ENCODE data around the gene PPP1R16B. TPM values are rescaled to one million over a fixed set of nuclear protein-coding genes. Genes with fewer than 3 reads are reported as not detected.
A peak's percentile ranks its signal among the peaks of the same experiment; 100 is the strongest.
"Not testable (repeated sequence)": the region's sequence is repeated elsewhere in the genome, so short reads cannot be mapped to it uniquely, and the experiment has no call there.

Gene PPP1R16B
- total RNA-seq, 2 donors from 2014 or later, result 77.2 to 79.5 TPM

DNA sequence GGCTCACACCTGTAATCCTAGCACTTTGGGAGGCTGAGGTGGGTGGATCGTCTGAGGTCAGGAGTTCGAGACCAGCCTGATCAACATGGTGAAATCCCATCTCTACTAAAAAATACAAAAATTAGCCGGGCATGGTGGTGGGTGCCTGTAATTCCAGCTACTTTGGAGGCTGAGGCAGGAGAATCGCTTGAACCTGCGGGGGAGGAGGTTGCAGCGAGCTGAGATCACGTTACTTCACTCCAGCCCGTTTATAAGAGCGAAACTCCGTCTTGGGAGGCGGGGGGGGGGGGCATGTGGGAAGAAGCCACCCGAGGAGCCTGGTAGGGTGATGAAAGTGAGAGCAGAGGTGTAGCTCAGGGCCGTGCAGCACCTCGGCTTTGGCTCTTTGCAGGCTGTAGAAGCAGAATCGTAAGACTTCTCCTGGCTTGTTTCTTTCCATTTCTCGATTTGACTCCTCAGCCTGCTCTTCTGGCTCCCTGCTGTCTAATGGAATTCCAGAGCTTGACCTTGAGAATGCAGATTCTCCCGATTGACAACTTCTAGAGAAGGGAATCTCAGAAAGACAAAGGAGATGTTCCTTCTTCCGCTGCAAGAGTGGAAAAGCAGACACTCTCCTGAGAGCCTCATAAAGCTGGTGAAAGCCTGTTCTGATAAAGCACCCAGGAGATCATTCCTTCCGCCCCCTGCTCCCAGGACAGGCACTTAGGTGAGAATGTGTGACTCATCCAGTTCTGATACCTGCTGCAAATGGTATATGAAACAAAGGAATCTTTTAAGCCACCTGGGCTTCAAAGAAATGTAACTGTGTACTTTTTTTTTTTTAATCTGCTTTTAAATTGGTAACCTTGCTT, 26.0 kb upstream of the PPP1R16B start:
- ATAC-seq (replicated peaks), result peak; percentile 58
- Mint-ChIP-seq H3K27ac (no peak overlapping the region), H3K27me3 (no peaks in the 10 kb centered on the region), H3K9me3 (no peaks in the 10 kb centered on the region), H3K4me1 (peaks cover 6% of the 10 kb centered on the region), H3K36me3 (ENCODE audit: low read depth) (peaks cover 17% of the 10 kb centered on the region), H3K4me3 (peak overlapping the region; percentile 27)

DNA sequence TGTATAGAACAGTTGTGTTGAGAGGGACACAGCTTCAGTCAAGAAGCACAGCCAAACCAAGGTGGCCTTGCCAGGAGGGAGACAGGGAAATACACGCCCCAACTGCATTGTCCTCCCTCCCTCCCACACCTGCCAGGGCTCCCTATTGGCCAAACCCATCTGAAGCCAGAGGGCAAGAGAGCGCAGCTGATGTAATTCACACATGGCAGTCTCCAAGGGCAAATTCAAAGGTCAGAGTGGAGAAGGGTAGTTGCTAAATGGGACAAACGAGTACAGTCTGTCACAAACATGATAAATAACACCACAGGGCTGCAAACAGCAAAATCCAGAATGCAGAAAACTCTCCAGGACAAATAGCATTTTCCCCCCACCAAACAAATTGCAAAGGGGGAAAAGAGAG, 23.2 kb upstream of the PPP1R16B start:
- Mint-ChIP-seq H3K4me3 (no peak overlapping the region), H3K27me3 (no peaks in the 10 kb centered on the region), H3K36me3 (ENCODE audit: low read depth) (no peaks in the 10 kb centered on the region), H3K27ac (no peak overlapping the region), H3K4me1 (peaks cover 6% of the 10 kb centered on the region), H3K9me3 (no peaks in the 10 kb centered on the region)
- no peak for ATAC-seq (replicated peaks)

DNA sequence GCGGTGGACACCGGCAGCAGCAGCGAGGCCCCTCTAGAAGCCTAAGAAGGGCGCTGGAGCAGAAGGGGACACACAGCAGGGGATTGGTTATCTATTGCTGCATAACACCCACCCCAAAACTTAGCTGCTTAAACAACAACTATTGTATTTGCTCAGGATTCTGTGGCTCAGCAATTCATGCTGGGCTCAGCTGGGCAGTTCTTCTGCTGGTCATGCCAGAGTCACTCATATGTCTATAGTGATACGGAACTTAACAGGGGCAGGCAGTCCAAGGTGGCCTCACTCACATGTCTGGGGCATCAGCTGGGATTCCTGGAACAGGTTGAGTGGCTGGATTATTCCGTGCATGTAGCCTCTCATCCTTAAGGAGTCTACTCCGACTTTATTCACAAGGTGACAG, 17.6 kb upstream of the PPP1R16B start:
- Mint-ChIP-seq H3K4me1 (peaks cover 9% of the 10 kb centered on the region), H3K9me3 (no peaks in the 10 kb centered on the region), H3K27me3 (no peaks in the 10 kb centered on the region), H3K36me3 (ENCODE audit: low read depth) (no peaks in the 10 kb centered on the region), H3K4me3 (no peak overlapping the region), H3K27ac (no peak overlapping the region)
- no peak for ATAC-seq (replicated peaks)

DNA sequence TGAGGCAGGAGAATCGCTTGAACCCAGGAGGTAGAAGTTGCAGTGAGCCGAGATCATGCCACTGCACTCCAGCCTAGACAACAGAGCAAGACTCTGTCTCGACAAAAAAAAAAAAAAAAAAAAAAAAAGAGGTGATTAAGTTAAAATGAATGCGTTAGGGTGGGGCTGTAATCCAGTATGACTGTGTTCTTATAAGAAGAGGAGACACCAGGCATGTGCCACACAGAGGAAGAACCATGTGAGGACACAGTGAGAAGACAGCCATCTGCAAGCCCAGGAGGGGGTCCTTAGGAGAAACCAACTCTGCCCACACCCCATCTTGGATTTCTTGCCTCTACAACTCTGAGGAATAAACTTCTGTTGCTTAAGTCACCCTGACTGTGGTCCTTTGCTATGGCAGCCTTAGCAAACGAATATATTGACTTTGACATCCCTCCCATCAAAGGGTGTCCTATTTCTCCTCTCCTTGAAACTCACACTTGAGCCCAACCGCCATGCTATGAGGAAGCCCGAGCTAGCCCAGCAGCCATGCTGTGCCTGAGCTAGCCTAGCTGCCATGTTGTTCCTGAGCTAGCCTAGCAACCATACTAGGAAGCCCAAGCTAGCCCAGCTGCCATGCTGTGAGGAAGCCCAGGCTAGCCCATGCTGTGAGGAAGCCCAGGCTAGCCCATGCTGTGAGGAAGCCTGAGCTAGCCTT, 15.8 kb upstream of the PPP1R16B start:
- H3K4me1 Mint-ChIP-seq, result peaks cover 9% of the 10 kb centered on the region
- ATAC-seq (replicated peaks), result no peak
- no peak overlapping the region for H3K4me3 Mint-ChIP-seq
- no peak overlapping the region for H3K27ac Mint-ChIP-seq
- H3K36me3 Mint-ChIP-seq (ENCODE audit: low read depth), result no peaks in the 10 kb centered on the region
- no peaks in the 10 kb centered on the region for H3K9me3 Mint-ChIP-seq
- H3K27me3 Mint-ChIP-seq, result no peaks in the 10 kb centered on the region

DNA sequence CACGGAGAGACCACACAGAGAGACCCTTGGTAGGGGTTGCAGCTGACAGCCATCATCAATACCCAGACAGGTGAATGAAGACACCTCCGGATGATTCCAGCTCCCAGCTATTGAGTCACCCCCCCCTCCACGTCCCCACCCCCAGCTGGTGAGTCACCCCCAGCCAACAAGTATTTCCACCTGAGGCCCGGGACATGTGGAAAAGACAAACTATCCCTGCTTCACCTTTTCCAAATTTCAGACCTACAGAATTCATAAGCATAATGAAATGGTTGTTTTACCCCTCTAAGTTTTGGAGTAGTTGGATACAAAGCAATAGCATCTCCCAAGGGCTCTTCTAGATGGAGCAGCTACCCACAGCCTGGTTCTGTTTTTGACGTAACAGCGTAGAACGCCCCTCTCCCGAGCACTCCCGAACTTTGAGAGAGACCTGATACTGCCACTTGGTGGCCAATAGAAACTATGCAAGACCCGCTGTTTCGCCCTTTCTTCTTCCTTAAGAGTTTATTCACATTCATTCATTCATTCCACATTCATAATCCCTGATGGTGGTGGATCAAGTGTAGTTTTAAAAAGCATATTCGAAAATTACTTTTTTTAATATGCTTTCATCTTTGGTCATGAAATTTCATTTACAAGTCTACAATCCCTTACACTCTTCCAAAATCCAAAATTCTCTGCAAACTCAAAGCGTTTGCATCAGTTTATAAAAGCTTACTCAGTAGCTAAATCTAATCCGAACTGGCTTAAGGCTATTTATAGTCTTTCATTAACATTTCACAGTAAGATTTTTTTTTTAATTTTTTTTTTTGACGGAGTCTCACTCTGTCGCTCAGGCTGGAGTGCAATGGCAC, 15.1 kb upstream of the PPP1R16B start:
- no peak for ATAC-seq (replicated peaks)
- no peak overlapping the region for H3K27ac Mint-ChIP-seq
- no peaks in the 10 kb centered on the region for H3K27me3 Mint-ChIP-seq
- H3K4me1 Mint-ChIP-seq, result peaks cover 9% of the 10 kb centered on the region
- no peak overlapping the region for H3K4me3 Mint-ChIP-seq
- no peaks in the 10 kb centered on the region for H3K36me3 Mint-ChIP-seq (ENCODE audit: low read depth)
- no peaks in the 10 kb centered on the region for H3K9me3 Mint-ChIP-seq

DNA sequence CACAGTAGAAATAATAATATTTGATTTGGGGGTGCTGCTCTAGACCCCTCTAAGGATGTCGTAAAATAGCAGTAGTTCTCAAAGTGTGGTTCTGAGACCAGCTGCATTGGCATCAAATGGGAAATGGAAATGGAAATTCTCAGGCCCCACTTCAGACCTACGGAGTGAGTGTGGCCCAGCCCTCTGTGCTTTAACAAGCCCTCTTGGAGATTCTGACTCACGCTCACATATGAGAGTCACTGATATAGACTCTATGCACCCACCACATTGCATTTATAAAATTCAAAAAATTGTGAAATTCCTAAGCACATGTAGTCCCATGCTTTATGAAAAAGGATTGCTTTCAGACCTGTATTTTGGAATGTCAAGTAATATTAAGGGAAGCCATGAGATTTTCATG, 14.2 kb upstream of the PPP1R16B start:
- no peaks in the 10 kb centered on the region for H3K27me3 Mint-ChIP-seq
- no peak for ATAC-seq (replicated peaks)
- no peaks in the 10 kb centered on the region for H3K9me3 Mint-ChIP-seq
- H3K27ac Mint-ChIP-seq, result no peak overlapping the region
- H3K4me3 Mint-ChIP-seq, result no peak overlapping the region
- H3K36me3 Mint-ChIP-seq (ENCODE audit: low read depth), result no peaks in the 10 kb centered on the region
- peaks cover 9% of the 10 kb centered on the region for H3K4me1 Mint-ChIP-seq

DNA sequence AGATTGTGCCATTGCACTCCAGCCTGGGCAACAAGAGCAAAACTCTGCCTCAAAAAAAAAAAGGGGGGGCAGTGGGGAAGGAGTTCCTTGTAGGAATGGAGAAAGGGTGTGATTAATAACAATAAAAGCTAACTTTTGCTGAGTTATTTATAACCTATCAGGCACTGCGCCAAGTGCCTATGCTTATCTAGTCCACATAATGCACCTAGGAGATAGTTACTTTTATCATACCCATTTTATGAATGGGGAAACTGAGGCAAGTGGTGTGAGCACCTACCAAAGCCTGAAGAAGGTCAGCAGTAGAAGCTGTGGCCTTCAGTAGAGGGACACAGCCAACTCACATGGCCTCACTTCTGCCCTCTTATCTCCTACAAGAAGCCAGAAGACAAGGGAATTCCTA, 13.6 kb upstream of the PPP1R16B start:
- Mint-ChIP-seq H3K27ac (no peak overlapping the region), H3K4me3 (no peak overlapping the region), H3K4me1 (peaks cover 9% of the 10 kb centered on the region), H3K27me3 (no peaks in the 10 kb centered on the region), H3K9me3 (no peaks in the 10 kb centered on the region), H3K36me3 (ENCODE audit: low read depth) (no peaks in the 10 kb centered on the region)
- no peak for ATAC-seq (replicated peaks)

DNA sequence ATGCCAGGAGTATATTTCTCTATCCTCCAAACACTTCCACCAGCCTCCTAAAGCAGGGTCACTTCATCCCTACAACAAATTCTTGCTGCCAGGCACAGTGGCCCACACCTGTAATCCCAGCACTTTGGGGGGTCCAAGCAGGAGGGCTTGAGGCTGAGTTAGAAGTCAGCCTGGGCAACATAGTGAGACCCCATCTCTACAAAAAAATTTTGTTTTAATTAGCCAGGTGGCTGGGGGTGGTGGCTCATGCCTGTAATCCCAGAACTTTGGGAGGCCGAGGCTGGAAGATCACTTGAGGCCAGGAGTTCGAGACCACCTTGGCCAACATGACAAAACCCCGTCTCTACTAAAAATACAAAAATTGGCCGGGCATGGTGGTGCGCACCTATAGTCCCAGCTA, 11.4 kb upstream of the PPP1R16B start:
- not testable (repeated sequence) for ATAC-seq (replicated peaks); H3K36me3 Mint-ChIP-seq (ENCODE audit: low read depth); H3K27me3 Mint-ChIP-seq; H3K9me3 Mint-ChIP-seq; H3K4me3 Mint-ChIP-seq; H3K27ac Mint-ChIP-seq
- peaks cover 12% of the 10 kb centered on the region for H3K4me1 Mint-ChIP-seq

DNA sequence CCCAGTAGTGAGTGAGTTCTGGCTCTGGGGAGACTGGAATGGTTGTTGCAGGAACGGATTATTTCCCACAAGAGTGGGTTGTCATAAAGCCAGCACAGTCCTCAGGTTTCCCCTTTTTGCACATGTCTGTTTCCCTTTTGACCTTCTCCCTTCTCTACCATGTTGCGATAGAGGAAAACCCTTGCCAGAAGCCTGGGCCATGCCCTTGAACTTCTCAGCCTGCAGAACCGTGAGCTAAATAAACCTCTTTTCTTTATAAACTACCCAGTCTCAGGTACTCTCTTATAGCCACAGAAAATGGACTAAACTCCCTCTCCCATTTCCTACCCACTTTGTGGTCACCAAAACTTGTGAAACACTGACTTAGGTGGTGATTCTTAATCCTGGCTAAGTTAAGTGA, 7.2 kb upstream of the PPP1R16B start:
- H3K4me1 Mint-ChIP-seq, result peaks cover 14% of the 10 kb centered on the region
- no peaks in the 10 kb centered on the region for H3K36me3 Mint-ChIP-seq (ENCODE audit: low read depth)
- no peak for ATAC-seq (replicated peaks)

DNA sequence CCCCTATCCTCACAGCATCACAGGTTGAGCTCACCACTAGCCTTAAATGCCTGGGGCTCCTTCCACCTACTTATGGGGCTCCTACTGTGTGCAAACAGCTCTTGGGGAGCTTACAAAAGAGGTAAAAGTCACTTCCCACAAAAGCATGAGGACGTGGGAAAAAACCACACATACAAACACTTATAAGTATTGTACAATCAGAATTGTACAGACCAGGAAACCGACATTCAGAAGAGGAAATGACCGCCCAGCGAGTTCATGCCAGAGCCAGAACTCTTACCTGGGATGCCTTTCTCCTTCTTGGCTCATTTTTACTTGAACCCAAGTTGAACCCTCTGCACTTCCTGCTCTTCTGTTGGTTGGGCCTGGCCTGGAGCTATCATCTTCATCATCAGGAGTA, 6.3 kb upstream of the PPP1R16B start:
- Mint-ChIP-seq H3K4me3 (peak overlapping the region; percentile 4), H3K36me3 (ENCODE audit: low read depth) (no peaks in the 10 kb centered on the region), H3K4me1 (peaks cover 14% of the 10 kb centered on the region), H3K9me3 (peaks cover 5% of the 10 kb centered on the region), H3K27ac (no peak overlapping the region), H3K27me3 (no peaks in the 10 kb centered on the region)
- ATAC-seq (replicated peaks), result peak; percentile 52

More for the DNA sequence above, 7.2 kb upstream of the PPP1R16B start:
- Mint-ChIP-seq H3K27ac (peak overlapping the region; percentile 31), H3K27me3 (no peaks in the 10 kb centered on the region), H3K9me3 (peaks cover 5% of the 10 kb centered on the region), H3K4me3 (no peak overlapping the region)

DNA sequence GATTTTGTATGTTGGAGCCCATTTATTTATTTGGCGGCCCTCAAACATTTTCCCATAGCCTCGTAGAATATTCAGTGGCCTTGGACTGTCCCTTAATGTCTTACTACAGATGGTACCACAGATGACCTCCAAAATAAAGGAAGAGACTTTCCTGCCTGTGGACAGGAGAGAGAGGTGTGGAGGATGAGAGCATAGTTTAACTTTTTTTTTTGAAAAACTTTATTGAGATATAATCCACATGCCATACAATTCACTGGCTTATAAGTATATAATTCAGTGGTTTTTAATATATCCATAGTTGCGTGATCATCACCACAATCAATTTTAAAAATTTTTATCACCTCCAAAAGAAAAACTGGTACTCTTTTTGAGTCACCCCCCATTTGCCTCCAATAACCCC, 4.6 kb upstream of the PPP1R16B start:
- H3K4me1 Mint-ChIP-seq, result peaks cover 20% of the 10 kb centered on the region
- no peak for ATAC-seq (replicated peaks)
- H3K9me3 Mint-ChIP-seq, result peaks cover 5% of the 10 kb centered on the region
- no peak overlapping the region for H3K4me3 Mint-ChIP-seq
- H3K27ac Mint-ChIP-seq, result no peak overlapping the region
- peaks cover 12% of the 10 kb centered on the region for H3K36me3 Mint-ChIP-seq (ENCODE audit: low read depth)
- no peaks in the 10 kb centered on the region for H3K27me3 Mint-ChIP-seq

DNA sequence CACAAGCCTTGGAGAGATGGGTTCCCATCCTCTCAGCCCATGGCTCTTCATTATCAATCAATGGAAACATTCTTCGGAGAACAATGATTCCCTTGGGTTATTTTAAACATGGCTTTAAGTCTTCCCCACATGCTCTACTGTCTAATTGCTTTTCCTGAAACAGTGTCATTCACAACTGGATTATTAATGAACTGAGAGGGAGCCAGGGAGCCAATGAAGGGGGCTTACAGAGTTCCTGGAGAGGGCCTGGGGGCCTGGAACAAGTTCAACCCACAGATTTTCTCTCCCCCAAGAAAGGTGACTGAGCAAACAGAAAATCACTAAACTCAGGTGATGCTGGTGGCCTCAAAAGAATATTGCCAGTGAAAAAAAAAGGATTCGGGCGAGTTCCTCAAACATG, 1.3 kb upstream of the PPP1R16B start:
- Mint-ChIP-seq H3K9me3 (no peaks in the 10 kb centered on the region), H3K27me3 (no peaks in the 10 kb centered on the region), H3K4me3 (peak overlapping the region; percentile 89), H3K4me1 (peaks cover 25% of the 10 kb centered on the region), H3K36me3 (ENCODE audit: low read depth) (peaks cover 39% of the 10 kb centered on the region), H3K27ac (peak overlapping the region; percentile 97)
- ATAC-seq (replicated peaks), result no peak

DNA sequence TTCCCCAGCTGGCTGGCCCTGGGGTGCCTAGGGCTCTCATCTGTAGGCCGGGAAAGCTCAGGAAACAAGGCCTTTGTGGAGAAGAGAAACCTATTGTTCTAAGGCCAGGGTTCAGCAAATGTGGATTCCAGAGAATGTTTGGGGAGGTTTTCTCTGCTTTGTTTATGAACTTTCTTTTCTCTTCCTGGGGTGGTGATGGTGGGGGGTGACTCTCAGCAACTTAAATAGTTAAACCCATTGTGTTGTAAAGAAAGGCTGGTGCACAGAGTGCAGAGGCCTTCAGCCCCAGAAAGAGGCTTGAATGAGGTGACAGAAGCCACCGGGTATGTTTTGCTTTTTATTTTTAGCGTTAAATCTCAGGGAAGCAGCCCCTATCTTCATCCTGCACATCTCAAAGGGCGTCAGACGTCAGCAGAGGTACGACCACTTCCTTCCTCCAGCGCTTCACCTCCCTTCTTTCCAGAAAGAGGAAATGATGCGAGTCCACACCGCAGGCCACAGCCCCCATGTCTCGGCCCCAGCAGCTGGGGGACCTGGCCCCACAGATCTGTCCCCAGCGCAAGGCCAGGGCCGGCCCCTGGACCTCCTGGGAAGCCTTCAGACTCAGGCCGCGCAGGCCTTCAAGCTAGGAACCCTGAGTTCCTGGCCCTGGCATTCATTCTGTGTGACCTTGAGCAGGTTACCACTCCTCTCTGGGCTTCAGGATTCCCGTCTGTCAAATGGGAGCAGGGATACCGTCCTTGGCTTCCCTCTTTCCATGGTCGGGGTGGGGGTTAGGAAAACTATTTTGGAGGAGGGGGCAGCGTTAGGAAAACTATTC, 605 bp upstream of the PPP1R16B start:
- peak; percentile 61 for ATAC-seq (replicated peaks)
- Mint-ChIP-seq H3K36me3 (ENCODE audit: low read depth) (peaks cover 46% of the 10 kb centered on the region), H3K4me3 (peak overlapping the region; percentile 89), H3K4me1 (peaks cover 25% of the 10 kb centered on the region), H3K27ac (peak overlapping the region; percentile 97), H3K27me3 (no peaks in the 10 kb centered on the region), H3K9me3 (no peaks in the 10 kb centered on the region)
